Measurements from ENCODE around the gene IFT25.
"Not testable (repeated sequence)": the region's sequence is repeated elsewhere in the genome, so short reads cannot be mapped to it uniquely, and the experiment has no call there.

IFT25 gene

DNA sequence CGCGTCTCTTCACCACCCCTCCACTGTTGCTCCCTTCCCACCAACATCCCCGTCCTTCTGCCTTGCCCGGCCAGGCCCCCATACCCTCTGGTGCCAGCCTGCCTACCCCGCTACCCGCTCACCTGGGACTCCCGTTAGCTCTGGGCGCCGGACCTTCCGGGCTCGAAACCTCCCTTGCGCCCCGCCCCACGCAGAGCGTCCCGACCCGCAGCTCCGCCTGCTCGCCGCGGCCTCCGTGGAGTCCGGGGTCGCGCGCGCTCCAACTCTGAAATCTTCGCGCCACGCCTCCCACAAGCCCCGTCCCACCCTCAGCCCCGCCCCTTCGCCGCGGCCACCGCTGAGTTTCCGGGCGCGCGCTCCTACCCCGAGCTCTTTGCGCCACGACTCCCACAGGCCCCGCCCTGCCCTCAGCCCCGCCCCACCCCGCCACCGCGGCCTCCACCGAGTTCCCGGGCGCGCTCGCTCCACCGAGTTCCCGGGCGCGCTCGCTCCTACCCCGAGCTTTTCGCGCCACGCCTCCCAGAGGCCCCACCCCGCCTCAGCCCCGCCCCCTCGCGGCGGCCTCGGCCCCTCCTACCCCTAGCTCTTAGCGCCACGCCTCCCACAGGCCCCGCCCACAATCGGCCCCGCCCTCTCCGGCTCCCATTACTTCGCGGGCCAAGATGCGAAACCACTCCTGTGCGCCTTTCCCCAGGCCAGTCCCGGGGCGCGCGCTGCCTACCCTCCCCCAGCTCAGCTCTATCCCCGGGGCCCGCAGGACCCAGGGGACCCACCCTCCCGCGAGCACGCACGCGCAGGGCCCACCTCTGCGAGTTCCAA lies at the start of gene IFT25:
Gene IFT25 (minus strand): TSS at position 267 of the 819 bp plus-strand sequence. CDS start 5,617 bp downstream, outside the sequence.
- peak; percentile 89 for DNase-seq

DNA sequence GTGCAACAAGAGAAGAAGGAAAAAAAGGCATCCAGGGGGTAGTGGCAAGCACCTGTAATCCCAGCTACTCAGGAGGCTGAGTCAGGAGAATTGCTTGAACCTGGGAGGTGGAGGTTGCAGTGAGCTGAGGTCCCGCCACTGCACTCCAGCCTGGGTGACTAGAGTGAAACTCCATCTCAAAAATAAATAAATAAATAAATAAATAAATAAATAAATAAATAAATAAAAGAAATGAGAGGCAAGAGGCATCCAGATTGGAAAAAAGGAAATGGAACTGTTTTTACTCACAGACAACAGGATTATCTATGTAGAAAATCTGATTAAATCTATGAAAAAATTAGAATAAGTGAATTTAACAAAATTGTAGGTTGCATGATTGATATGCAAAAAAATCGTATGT lies 49.0 kb upstream of the IFT25 start:
- not testable (repeated sequence) for DNase-seq

GRCh38 chr1:53992085-53992874 lies 46.8 kb upstream of the IFT25 start:
- DNase-seq, result no peak

DNA sequence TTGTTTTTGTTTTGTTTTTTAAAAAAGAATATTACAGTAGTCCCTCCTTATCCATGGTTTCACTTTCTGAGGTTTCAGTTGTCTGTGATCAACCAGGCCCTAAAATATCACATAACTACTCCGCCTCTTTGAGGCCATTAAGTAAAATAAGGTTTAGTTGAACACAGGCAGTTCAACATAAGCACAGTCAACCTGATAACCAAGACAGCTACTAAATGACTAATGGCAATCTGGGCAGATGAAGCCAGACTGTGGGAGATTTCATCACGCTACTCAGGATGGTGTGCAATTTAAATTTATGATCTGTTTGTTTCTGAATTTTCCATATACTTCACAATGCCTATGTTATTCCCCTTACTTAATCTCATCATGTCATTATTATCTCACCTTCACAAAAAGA lies 42.4 kb upstream of the IFT25 start:
- no peak for DNase-seq

DNA sequence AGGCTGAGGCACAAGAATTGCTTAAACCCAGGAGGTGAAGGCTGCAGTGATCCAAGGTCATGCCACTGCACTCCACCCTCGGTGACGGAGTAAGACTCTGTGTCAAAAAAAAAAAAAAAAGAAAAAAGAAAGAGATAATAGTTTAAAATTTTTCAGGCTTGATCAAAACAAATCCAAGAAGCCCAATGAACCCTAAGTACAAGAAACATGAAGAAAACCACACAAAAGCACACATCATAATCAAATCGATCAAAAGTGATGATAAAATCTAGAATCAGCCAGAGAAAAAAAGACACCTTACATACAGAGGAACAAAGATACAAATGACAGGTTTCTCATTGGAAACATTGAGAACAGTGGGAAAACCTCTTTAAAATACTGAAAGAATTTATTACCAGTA lies 41.0 kb upstream of the IFT25 start:
- DNase-seq, result no peak

DNA sequence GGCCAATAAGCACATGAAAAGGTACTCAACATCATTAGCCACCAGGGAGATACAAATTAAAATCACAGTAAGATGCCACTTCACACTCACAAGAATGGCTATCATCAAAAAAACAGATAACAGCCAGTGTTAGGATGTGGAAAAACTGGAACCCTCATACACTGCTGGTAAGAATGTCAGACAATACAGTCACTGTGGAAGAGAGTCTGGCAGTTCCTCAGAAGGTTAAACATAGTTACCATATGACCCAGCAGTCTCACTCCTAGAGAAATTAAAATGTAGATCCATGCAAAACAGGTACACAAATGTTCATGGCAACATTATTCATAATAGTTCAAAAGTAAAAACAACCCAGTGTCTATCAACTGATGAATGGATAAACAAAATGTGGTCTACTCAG lies 39.2 kb upstream of the IFT25 start:
- no peak for DNase-seq

DNA sequence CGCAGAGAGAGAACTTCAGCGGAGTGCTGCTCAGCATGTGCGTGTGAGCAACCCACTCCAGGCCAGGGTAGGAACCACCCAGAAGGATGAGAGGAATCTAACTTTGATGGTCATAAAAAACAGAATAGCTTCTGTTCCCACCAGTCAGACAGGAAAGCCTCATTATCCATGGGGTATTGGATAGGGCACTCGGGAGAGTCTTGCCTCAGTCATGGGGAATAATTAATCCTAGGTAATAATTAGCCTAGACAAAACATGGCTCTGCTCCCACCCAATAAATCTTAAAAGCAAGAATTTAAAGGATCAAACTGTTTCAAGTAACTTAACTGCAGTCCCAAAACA lies 37.2 kb upstream of the IFT25 start:
- DNase-seq, result no peak

- DNase-seq, result peak; percentile 56
Measured at GRCh38 chr1:53982034-53982762, 36.7 kb upstream of the IFT25 start.

- DNase-seq, result no peak
Measured at GRCh38 chr1:53981220-53981619, 35.7 kb upstream of the IFT25 start.

DNA sequence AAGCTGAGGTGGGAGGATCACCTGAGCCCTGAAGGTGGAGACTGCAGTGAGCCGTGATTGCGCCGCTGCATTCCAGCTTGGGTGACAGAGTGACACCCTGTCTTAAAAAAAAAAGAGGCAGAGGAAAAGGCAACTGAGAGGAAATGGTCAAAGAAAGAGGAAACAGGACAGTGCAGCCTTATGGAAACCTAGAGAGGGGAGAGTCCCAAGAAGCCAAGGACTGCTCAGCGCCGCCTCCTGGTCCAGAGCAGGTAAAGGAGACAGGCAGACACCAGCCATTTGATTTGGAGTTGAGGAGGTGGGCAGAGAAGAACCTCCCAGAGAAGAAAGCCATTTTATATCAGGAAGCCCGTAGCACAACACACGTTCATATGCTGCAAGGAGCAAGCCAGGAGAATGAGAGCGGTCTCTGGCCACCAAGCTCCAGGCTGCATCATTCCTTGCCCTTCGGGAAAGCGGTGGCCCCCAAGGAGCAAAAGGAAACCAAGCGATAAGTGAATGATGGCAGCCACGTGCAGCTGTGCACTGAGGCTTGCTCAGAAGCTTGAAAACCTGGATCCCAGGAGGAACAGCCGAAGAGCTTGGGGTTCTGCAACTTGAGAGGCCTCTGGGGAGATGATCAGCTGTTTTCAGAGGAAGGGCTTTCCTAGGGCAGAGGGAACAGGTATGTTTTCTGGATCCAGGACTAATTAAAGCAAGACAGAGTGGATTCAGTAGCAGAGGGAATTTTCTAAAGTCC lies 34.4 kb upstream of the IFT25 start:
- no peak for DNase-seq

GRCh38 chr1:53975861-53976260 lies 30.4 kb upstream of the IFT25 start:
- DNase-seq, result no peak

DNA sequence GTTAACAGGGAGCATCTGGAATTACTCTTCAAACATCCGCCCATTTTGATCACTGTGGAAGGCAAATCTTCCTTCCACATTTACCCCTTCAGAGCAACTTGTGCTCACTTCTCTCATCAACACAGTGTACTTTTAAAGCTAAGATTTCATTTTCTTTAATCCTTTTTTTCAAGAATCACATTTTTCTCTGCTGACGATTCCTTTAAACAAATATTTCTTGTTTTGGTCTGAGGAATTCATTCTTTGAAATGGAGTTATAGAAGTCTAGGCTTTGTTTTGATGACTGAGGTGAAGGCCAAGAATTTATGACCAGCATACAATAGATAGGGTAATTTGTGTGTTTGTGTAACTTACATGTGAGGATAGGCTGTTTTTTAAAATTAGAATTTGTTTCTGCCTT lies 26.2 kb upstream of the IFT25 start:
- DNase-seq, result no peak

GRCh38 chr1:53969323-53969722 lies 23.8 kb upstream of the IFT25 start:
- DNase-seq, result not testable (repeated sequence)

DNA sequence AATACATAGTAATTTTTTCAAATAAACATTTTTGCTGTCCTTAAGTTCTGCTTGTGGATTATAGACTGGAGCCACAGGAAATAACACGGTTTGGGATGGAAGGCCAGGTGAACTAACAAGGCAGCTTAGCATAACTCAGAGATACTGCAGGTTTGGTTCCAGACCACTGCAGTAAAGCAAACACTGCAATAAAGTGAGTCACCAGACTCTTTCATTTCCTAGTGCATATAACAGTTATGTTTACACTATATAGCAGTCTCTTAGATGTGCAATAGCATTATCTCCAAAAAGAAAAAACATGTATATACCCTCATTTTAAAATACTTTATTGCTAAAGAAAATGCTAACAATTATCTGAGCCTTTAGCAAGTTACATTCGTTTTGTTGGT lies 22.6 kb upstream of the IFT25 start:
- DNase-seq, result peak; percentile 63

- peak; percentile 63 for DNase-seq
Measured at GRCh38 chr1:53967409-53968124, 22.1 kb upstream of the IFT25 start.

- no peak for DNase-seq
Measured at GRCh38 chr1:53966794-53967193, 21.3 kb upstream of the IFT25 start.

- no peak for DNase-seq
Measured at GRCh38 chr1:53964109-53964508, 18.6 kb upstream of the IFT25 start.

- DNase-seq, result no peak
Measured at GRCh38 chr1:53963460-53963859, 18.0 kb upstream of the IFT25 start.

- DNase-seq, result no peak
Measured at GRCh38 chr1:53962395-53962794, 16.9 kb upstream of the IFT25 start.

DNA sequence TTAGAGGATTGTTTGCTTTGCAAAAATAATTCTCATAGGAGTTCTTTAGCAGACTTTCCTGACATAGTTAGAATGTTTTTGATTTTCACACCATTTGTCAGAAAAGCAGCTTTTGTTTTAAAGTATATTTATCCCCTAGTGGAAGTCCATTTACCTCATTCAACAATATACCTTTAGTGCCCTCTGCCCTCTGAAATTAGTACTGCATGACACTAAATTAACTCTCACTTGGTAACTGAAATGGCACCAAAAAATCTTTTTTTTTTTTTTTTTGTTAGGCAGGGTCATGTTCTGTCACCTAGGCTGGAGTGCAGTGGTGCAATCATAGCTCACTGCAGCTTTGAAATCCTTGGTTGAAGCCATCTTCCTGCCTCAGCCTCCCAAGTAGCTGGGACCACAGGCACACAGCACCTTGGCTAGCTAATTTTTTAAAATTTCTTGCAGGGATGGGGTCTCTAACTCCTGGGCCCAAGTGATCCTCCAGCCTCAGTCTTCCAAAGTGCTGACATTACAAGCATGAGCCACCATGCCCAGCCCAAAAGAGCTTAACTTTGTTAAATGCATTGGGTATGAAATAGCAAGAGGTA lies 14.3 kb upstream of the IFT25 start:
- DNase-seq, result peak; percentile 33

GRCh38 chr1:53957194-53957818 lies 11.8 kb upstream of the IFT25 start:
- DNase-seq, result peak; percentile 68
